Frontal cortex (tissue), 4 donors: Measurements from ENCODE around the gene IFT122. TPM values are rescaled to one million over a fixed set of nuclear protein-coding genes. Genes with fewer than 3 reads are reported as not detected.

Experiments used
- DNase-seq, 2 donors: peaks; one replicate each; pipeline ENCODE4 v3.0.0; 2012; ENCODE audit warnings: low spot score in 2 of 2
- FAIRE-seq: peaks from 2 replicates; lab custom pipeline; 2012; peaks lifted over from hg19 to GRCh38; lab: Jason Lieb, UNC
- total RNA-seq: library from RNA; depleted of rRNA; stranded (reverse); fragments of >200 nt; gene quantifications from one replicate; pipeline ENCODE4 v1.2.3, GENCODE V29; 2014
- donor health status: control.
- donor health status: control.
- donor health status: control.

IFT122 gene
- total RNA-seq, 1 donor from 2014 or later: 30.2 TPM

DNA sequence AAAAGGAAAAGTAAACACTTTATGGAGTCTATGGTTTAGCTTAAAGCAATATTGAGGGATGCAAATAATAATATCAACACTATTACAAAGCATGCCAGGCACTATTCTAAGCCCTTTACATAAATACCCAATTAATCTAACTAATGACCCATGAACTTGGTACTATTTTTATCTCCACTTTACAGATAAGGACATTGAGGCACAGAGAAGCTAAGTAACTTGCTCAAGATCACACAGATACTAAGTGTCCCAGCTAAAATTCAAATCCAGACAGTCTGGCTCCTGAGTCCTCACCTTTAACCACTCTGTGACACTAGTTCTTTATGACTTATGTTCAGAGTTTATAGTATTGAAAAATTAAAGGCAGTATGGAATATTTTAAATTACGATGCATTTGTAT, 5.9 kb upstream of the IFT122 start:
- DNase-seq (no peak), FAIRE-seq (no peak)

DNA sequence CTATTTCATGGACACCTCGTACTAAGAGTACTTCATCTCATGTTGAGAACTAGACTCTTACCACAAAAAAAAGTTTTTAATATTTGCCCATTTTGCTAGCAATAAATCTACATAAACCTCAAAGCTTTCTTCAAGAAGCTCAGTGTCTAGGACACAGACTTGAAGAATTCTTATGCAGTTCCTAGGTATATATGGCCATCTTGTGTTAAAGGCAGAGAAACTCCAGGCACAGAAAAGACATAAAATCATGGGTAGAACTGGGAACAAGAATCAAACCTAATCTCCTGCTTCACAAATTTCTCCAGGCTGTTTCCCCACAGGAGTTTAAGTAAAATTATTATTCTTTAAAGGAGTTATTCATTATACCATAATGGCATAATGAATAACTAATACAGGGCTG, 4.7 kb upstream of the IFT122 start:
- DNase-seq (no peak), FAIRE-seq (no peak)

DNA sequence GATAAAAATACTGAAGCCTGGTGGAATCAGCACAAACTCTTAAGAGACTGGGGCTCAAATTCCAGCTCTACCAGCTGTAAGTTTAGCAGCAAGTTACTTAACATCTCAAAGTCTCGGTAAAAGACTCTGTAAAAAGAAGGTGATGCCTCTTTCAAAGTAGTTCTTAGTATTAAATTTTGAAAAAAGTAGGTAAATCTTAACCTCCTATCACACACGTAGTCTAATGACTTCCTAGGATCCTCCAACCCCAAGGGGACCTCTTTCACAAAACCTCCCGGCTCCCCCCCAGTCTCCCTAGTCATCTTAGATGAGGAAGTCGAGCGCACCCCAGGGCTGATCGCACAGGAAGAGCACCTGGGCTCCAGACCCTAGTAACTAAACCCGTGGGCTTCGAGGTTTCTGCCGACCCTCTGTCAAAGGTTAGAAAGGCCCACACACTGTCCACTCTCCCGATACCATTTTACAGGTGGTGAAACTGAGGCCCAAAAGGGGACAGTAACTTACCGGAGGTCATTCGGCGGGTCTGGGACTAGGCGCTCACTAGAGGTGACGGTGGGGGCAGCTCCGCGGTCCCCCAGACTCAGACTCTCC, 703 bp upstream of the IFT122 start:
- DNase-seq: no peak

DNA sequence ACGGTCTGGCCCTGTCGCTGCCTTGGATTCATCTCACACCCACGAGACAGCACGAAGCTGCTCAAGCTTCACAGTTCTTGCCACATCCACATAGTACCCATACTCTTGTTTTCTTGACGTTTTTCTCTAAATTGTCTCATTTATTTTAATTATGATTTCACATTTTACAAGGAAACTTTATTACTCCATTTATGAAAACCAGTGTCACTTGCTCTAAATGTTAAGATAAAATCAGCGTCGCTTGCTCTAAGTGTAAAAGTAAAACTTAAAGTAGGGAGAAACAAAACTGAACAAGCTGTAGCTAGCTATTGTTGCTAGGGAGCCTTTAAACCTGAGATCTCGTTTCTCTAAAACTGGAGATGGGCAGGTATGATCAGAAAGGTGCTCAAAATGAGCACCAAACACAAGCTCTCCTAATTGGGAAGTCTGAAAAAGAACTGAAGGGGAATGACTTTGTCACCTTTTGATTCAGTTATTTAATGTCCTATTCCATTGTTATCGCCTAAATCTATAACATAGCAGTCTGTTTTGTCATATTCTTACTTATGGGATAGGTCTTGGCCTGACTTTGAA, 680 bp downstream of the IFT122 start:
- DNase-seq (no peak), FAIRE-seq (no peak)

More for the DNA sequence above, 703 bp upstream of the IFT122 start:
- FAIRE-seq: no peak

DNA sequence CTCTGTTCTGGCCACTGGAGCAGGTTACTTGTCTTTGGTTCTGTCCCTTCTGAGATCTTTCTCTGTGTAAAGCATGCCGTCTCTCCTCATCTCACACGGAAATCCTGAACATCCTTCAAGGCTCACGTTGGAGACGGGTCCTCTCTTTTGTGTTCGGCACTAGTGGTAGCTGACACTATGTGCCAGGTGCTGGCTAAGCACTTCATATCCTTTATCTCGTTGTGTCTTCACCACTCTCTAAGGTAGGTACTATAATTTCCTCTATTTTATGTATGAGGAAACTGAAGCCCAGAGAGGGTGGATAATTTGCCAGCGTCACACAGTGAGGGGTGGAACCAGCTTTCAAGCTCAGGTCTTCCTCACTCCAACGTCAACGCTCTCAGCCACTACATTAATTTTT, 1.2 kb downstream of the IFT122 start:
- FAIRE-seq (no peak), DNase-seq (no peak)

DNA sequence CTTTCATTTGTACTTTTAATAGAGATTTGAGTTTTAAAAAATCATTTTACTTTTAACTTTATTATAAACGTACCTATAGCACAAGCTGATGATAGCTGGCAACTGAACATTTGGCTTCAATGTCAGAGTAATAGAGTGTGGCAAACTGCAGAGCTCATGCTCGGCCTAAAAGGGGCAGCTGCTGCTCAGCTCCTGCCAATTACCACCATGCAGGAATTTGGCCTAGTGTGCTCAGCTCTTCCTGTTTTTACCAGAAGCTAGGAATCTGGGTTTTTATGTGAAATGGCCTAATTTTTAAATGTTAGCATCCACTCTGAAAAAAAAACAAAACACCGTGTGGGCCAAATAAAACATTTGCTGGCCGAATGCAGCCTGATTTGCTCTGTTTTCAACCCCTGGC, 1.8 kb downstream of the IFT122 start:
- no peak for FAIRE-seq
- DNase-seq: peak in 1 of 2 donors; percentile 33

DNA sequence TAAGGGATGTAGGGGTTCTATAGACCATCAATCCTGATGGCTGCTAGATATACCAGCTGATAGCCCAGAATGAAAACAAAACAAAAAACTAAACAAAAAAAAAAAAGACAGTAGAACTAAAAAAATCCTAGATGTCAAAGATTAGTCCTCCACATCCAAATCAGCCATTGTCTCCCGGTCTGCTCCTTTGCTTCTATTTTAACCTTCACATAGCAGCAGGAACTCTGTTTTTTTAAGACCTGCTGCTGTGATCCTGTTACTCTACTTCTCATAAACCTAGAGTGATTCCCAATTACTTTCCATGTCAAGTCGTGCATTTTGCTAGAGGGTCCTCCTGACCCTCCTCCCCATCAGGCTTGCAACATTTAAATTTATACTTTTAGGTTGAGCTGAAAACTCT, 2.5 kb downstream of the IFT122 start:
- no peak for FAIRE-seq
- no peak for DNase-seq

DNA sequence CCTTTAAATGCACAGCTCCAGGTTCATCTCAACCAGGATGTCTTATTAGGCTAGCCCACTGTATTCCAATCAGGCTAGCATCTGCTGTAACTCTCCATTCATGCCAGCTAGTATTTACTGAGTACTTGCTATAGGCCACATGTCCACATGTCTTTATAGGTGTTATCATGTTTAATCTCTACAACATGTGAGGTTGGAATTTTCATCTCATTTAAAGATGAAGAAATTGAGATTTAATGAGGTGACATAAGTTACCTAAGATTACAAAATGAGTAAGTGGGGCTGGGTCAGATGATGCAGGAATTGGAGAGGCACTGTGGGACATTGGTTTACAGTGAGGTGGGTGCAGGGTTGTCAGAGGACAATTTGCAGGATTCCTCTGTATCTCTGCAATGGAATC, 2.9 kb downstream of the IFT122 start:
- FAIRE-seq (no peak), DNase-seq (no peak)

DNA sequence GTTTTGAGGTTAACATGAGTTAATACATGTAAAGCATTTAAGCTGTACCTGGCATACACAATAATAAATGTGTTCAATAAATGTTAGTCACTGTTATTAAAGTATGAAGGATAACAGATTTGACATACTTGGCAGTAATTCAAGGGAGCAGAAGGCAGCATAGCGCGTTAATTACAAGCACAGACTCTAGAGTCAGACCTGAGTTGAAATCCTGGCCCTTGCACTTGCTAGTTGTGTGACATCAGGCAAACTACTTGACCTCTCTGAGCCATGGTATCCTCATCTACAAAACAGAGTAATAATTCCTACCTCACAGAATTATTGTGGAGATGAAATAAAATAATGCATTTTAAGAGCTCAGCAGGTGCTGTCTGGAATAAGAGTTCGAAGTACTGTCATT, 5.4 kb downstream of the IFT122 start:
- DNase-seq: no peak
- no peak for FAIRE-seq

DNA sequence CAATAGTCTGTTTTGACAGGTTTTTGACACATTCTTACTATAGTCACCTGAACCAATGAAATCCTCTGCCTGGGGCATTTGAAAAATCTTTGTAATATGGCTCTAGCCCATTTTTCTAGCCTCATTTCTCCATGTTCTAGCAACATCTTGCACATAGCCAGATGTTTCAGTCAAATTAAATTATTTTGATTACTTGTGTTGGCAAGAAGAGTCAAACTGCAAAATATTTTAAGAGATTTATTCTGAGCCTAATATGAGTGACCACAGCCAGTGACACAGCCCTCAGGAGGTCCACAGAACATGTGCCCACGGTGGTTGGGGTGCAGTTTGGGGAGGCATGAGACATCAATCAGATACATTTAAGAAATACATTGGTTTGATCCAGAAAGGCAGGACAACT, 6.9 kb downstream of the IFT122 start:
- DNase-seq: no peak
- no peak for FAIRE-seq

DNA sequence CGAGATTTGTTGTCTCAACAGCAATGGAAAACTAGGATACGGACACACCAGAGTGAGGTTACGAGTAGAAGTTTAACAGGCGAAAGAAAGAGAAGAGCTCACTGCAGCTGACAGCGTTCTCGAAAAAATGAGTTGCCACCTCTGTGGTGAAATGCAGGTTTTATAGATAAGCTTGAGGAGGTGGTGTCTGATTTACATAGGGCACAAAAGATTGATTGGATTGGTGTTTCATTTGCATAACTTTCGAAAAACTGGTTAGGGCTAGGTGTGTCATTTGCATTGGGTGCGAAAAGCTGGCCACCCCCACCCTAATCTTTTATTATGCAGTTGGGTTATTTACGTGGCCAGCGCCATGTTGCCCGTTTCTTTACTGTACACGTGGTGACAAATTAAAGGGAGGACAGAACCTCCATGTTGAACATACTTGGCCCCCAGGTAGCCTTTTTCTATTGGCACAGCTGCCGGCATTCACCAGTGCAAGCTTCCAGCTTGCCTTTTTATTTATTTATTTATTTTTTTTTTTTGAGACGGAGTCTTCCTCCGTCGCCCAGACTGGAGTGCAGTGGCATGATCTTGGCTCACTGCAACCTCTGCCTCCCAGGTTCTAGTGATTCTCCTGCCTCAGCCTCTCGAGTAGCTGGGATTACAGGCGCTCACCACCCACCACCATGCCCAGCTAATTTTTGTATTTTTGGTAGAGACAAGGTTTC, 8.3 kb downstream of the IFT122 start:
- DNase-seq (no peak), FAIRE-seq (no peak)

DNA sequence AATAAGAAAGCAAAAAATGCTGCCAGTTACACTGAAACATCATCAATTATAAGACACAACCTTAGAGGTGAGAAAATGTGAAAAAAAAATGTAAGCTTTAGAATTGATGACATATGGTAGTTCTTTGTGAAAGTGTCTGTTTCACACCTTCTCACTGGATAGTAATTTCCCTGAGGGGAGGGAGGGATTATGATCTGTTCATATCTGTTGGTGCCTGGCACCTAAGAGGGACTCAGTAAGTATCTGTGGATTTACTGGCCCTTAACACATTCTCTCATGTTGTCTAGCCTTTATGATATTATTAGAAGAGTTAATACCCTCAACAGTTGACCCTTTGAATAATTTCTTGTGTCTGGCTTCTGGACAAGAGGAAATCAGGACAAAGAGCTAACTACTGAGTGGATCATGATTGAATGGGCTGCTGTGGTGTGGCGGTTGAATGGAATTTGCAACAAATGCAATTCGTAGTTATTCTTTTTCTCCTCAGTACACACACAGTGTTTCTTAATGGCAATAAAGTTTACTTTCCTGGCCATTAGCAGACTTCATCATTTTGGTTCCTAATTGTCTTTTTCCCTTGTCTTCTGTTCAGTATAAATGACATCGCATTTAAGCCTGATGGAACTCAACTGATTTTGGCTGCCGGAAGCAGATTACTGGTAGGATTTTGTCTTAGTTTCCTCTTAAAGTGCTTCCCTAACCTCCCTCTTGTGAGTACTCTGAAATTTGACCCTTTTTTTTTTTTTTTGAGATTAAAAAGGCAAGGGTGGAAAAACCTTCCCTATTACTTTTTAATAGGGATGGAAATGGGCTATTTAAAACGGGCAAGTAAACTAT, 9.5 kb downstream of the IFT122 start:
- DNase-seq (no peak), FAIRE-seq (no peak)

DNA sequence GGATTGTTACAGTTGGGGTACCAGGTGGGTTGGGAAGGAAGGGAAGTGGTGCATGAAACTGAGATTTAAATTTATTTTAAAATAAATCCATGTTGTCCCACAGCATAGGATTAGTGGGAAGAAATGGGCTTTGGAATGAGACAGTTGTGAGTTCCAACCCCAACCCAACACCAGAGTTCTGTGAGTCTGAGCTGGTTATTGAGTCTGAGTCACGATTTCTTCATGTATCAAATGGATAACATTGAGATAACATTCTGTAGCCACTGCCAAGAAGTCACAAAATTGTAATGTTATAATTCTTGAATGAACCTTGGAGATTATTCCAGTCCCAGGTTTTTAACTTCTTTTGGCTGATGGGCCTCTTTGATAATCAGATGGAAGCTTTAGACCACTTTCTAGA, 13.7 kb downstream of the IFT122 start:
- no peak for DNase-seq
- FAIRE-seq: no peak

DNA sequence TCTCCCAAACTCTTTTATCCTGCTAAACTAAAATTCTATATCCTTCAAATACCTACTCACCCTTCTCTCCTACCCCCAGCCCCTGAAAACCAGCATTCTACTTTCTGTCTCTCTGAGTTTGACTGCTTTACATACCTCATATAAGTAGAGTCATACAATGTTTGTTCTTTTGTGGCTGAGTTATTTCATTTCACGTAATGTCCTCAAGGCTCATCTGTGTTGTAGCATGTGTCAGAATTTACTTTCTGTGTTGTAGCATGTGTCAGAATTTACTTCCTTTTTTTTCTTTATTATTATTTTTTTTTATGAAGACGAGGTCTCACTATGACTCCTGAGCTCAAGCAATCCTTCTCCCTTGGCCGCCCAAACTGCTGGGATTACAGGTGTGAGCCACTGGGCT, 20.1 kb downstream of the IFT122 start:
- no peak for FAIRE-seq
- DNase-seq: no peak

DNA sequence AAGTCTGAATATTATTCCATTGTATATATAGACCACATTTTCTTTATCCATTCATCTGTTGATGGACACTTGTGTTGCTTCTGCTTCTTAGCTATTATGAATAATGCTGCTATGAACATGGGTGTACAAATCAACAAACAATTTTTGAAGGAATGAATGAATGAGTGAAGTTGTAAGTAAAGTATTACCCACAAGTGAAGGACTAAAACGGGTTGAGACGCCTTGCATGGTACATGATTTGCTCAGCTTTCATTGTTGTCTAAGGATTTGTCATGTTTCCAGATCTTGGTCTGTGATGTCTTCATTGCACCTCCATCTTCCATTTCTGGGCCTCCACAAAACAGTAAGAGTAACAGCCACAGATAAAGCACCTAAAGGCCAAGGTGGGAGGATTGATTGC, 20.5 kb downstream of the IFT122 start:
- DNase-seq (no peak), FAIRE-seq (no peak)

DNA sequence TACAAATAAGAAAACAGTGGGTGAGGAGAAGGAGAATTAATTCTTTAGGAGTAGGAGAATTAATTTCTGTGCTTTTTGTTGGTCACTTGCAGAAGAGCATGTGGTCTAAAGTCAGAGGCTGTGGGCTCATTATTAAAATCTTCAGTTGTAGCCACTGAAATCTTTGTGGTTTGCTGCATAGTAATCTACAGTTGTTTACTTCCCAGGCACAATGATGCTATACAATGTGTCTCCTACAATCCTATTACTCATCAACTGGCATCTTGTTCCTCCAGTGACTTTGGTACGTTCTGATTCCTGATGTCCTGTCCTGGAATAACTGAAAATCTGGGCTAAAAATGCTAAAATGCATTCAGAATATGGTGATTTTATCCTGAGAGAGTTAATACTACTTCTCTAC, 21.0 kb downstream of the IFT122 start:
- no peak for FAIRE-seq

DNA sequence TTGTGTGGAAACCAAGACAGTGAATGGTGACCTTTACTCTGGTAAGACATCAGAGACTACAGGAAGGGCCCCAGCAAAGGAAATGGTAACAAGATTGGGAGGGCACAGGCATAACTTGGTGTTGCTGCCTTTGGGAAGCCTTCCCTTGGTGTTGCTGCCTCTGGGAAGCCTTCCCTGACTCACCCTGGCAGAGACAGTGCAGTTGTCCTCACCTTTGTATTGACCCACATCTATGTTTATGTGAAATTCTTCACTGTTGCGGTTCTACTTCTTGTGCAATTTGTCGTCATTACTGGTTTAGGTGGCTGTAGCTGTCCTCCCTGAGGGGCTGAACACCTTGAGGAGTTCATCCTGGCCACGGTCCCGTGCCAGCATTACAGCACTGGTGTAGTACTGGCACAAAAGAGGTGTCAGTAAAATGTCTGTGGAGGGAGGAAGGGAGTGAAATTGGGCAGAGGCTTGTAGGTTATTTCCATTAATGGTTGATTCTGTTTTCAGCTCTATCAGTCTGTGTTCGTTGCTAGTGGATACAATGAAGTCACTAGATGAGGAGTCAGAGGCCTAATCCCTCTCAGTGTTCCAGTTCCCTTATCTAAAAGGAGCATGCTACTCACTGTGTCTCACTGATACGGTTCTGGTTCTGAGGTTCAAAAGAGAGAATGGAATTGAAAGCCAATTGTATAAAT, 21.6 kb downstream of the IFT122 start:
- DNase-seq (no peak), FAIRE-seq (no peak)

More for the DNA sequence above, 21.0 kb downstream of the IFT122 start:
- DNase-seq: no peak

DNA sequence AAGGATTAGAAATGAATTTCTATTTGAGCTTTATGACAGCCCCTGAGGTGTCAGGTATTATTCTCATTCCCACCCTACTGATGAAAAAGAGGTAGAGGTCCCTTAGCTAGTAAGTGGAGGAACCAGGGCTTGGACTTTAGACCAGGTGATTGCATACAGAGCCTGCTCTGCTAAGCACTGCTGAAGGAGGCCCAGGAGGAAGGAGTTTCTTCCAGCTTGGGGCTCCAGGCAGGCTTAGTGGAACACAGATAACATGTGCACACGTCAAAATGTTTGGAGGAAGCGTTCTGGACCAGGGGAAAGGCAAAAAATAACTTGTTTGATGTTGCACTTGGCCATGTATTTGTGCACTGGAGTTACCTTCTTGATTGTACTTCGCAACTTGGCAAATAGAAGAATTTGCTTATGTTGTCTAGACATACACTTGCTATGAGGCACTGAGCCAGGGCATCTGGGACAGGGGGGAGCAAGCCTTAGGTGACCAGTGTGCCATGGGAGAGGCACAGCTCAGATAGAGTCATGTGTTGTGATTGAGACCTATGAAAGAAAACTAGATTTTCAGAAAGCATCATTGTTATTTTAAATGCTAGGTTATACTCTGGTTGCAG, 22.4 kb downstream of the IFT122 start:
- FAIRE-seq (no peak), DNase-seq (no peak)

DNA sequence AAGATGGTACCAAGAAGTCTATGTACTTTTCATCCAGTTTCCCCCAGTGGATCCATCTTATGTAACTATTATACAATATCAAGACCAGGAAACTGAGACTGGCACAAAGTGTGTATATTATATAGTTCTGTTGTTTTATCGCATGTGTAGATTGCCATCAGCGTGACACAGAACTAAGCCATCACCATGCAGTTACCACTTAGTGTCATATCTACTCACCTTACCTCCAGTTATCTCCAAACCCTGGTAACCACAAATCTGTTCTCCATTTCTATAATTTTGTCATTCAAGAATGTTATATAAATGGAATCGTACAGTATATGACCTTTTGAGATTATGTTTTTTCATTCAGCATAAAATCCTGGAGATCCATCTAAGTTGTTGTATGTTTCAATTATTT, 23.1 kb downstream of the IFT122 start:
- FAIRE-seq: no peak
- DNase-seq: no peak

DNA sequence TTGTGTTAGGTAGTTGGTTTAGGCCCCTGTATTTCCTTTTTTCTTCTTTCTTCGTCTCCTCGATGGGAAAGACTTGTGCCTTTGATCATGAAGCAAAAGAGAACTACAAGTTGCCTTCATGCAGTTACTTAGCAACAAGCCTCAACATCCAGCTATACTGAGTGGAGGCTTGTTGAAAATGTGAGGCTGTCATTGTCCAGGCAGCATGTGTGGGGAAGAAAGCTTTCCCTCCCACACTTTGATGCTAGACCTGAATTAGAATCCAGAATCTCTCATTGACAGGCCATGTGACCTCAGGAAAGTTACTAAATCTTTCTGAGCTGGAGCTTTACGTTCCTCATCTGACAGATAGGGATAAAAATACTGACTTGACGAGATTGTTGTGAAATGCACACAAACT, 23.7 kb downstream of the IFT122 start:
- DNase-seq (peak in 1 of 2 donors; percentile 33), FAIRE-seq (no peak)
